HEK293 (cell line): ENCODE measurements around the gene MAP3K20.

ENCODE experiments used
- CTCF ChIA-PET: fragments of 350-600 bp; formaldehyde crosslinking; extraction: SDS; loops from one replicate; lab custom pipeline; 2021; ENCODE audit warnings: antibody characterized with exemption; lab: Yijun Ruan, JAX
- POLR2A ChIA-PET: fragments of 300-600 bp; formaldehyde crosslinking; extraction: SDS; loops from one replicate; lab custom pipeline; 2020; ENCODE audit warnings: antibody characterized with exemption, inconsistent platforms; lab: Yijun Ruan, JAX
- H3K27ac ChIP-seq: fragments of 200-500 bp; sonication (Bioruptor generic); 2 replicates; pipeline ENCODE4 v1.5.1; 2014; ENCODE audit warnings: low read depth, low read length, control low read depth, inconsistent platforms; ENCODE audit errors: extremely low read depth
- H3K36me3 ChIP-seq, 2 experiments: fragments of 200-500 bp in 1 of 2; sonication (Bioruptor generic) in 1 of 2; 1 replicate in 1 of 2; 2 replicates in 1 of 2; pipeline ENCODE4 v1.5.1; 2014 to 2017; ENCODE audit warnings: inconsistent platforms in 2 of 2, low read length in 2 of 2; ENCODE audit not compliant: control insufficient read depth in 2 of 2, insufficient read depth in 1 of 2
- H3K4me1 ChIP-seq: fragments of 200-500 bp; sonication (Bioruptor generic); 2 replicates; pipeline ENCODE4 v1.5.1; 2014; ENCODE audit warnings: mild to moderate bottlenecking, low read length, inconsistent platforms; ENCODE audit not compliant: control insufficient read depth, insufficient read depth
- H3K4me3 ChIP-seq: 2 replicates; pipeline ENCODE4 v1.5.1; 2011; ENCODE audit warnings: low read depth, mild to moderate bottlenecking, control low read depth, low read length, moderate library complexity
- H3K9me3 ChIP-seq: fragments of 200-500 bp; sonication (Bioruptor generic); 2 replicates; pipeline ENCODE4 v1.5.1; 2014; ENCODE audit warnings: low read depth, low read length, inconsistent platforms; ENCODE audit not compliant: control insufficient read depth, insufficient read depth
- FEZF1 ChIP-seq: fragments of 450-650 bp; formaldehyde crosslinking; IDR thresholded peaks from 2 replicates; pipeline ENCODE4 v1.5.1; 2016; ENCODE audit warnings: missing biosample characterization, missing genetic modification characterization
- SCRT2 ChIP-seq: fragments of 450-650 bp; formaldehyde crosslinking; IDR thresholded peaks from 2 replicates; pipeline ENCODE4 v1.5.1; 2016; ENCODE audit warnings: missing biosample characterization, missing genetic modification characterization
- ZBTB17 ChIP-seq: fragments of 450-650 bp; formaldehyde crosslinking; IDR thresholded peaks from 2 replicates; pipeline ENCODE4 v1.5.1; 2016; ENCODE audit warnings: missing biosample characterization, missing genetic modification characterization
- ZNF114 ChIP-seq: fragments of 450-650 bp; formaldehyde crosslinking; IDR thresholded peaks from 2 replicates; pipeline ENCODE4 v1.5.0; 2017; ENCODE audit warnings: missing biosample characterization, missing genetic modification characterization
- ZNF121 ChIP-seq: fragments of 450-650 bp; formaldehyde crosslinking; IDR thresholded peaks from 2 replicates; pipeline ENCODE4 v1.5.1; 2016; ENCODE audit warnings: missing biosample characterization, missing genetic modification characterization
- ZNF155 ChIP-seq: fragments of 450-650 bp; formaldehyde crosslinking; IDR thresholded peaks from 2 replicates; pipeline ENCODE4 v1.5.1; 2016; ENCODE audit warnings: missing biosample characterization, missing genetic modification characterization
- ZNF350 ChIP-seq: fragments of 450-650 bp; formaldehyde crosslinking; IDR thresholded peaks from 2 replicates; pipeline ENCODE4 v1.5.0; 2017; ENCODE audit warnings: missing biosample characterization, mild to moderate bottlenecking, missing genetic modification characterization
- ZNF404 ChIP-seq: fragments of 450-650 bp; formaldehyde crosslinking; IDR thresholded peaks from 2 replicates; pipeline ENCODE4 v1.5.1; 2017; ENCODE audit warnings: missing biosample characterization, missing genetic modification characterization
- ZNF561 ChIP-seq: fragments of 450-650 bp; IDR thresholded peaks from 2 replicates; pipeline ENCODE4 v1.5.1; 2018; ENCODE audit warnings: missing biosample characterization, missing genetic modification characterization, borderline replicate concordance
- ZNF571 ChIP-seq: fragments of 450-650 bp; formaldehyde crosslinking; IDR thresholded peaks from 2 replicates; pipeline ENCODE4 v1.5.0; 2017; ENCODE audit warnings: missing biosample characterization, missing genetic modification characterization
- ZNF623 ChIP-seq: fragments of 450-650 bp; formaldehyde crosslinking; IDR thresholded peaks from 2 replicates; pipeline ENCODE4 v1.5.1; 2016; ENCODE audit warnings: missing biosample characterization, missing genetic modification characterization
- ZNF658 ChIP-seq: fragments of 450-650 bp; formaldehyde crosslinking; IDR thresholded peaks from 2 replicates; pipeline ENCODE4; 2016; ENCODE audit warnings: missing biosample characterization, missing genetic modification characterization
- ZNF660 ChIP-seq: fragments of 450-650 bp; IDR thresholded peaks from 2 replicates; pipeline ENCODE4 v1.5.1; 2018; ENCODE audit warnings: missing biosample characterization, mild to moderate bottlenecking, missing genetic modification characterization
- ZNF843 ChIP-seq: fragments of 450-650 bp; formaldehyde crosslinking; IDR thresholded peaks from 2 replicates; pipeline ENCODE4 v1.5.1; 2016; ENCODE audit warnings: missing biosample characterization, missing genetic modification characterization
- ZSCAN16 ChIP-seq: fragments of 450-650 bp; formaldehyde crosslinking; IDR thresholded peaks from 2 replicates; pipeline ENCODE4 v1.5.1; 2016; ENCODE audit warnings: missing biosample characterization, missing genetic modification characterization
- TF ChIP-seq, protein P1 (sequence below): fragments of 450-650 bp; formaldehyde crosslinking; IDR thresholded peaks from 2 replicates; pipeline ENCODE4 v1.5.1; 2016; ENCODE audit warnings: missing biosample characterization, missing genetic modification characterization
- TF ChIP-seq, protein P2 (sequence below): fragments of 450-650 bp; formaldehyde crosslinking; IDR thresholded peaks from 2 replicates; pipeline ENCODE4 v1.5.1; 2017; ENCODE audit warnings: missing biosample characterization, missing genetic modification characterization
- TF ChIP-seq, protein P3 (sequence below): fragments of 450-650 bp; formaldehyde crosslinking; IDR thresholded peaks from 2 replicates; pipeline ENCODE4 v1.5.1; 2016; ENCODE audit warnings: missing biosample characterization, missing genetic modification characterization, borderline replicate concordance

Gene MAP3K20

GRCh38 chr2:173028141-173028540 lies 47.5 kb upstream of the MAP3K20 start:
- no peak overlapping the region for H3K4me3 ChIP-seq
- H3K9me3 ChIP-seq: no peaks in the 10 kb centered on the region
- 0 out of 2 replicates have a peak, but pooled peaks cover 3% of the 10 kb centered on the region for H3K4me1 ChIP-seq
- TF ChIP-seq ZNF114 (no peak), ZNF571 (tag by site-specific recombination) (no peak), ZNF843 (tag by site-specific recombination) (no peak), ZNF623 (tag by site-specific recombination) (no peak), ZNF155 (no peak), ZNF404 (tag by site-specific recombination) (no peak), FEZF1 (tag by site-specific recombination) (no peak), ZNF561 (no peak)
- TF ChIP-seq, protein P1, sequence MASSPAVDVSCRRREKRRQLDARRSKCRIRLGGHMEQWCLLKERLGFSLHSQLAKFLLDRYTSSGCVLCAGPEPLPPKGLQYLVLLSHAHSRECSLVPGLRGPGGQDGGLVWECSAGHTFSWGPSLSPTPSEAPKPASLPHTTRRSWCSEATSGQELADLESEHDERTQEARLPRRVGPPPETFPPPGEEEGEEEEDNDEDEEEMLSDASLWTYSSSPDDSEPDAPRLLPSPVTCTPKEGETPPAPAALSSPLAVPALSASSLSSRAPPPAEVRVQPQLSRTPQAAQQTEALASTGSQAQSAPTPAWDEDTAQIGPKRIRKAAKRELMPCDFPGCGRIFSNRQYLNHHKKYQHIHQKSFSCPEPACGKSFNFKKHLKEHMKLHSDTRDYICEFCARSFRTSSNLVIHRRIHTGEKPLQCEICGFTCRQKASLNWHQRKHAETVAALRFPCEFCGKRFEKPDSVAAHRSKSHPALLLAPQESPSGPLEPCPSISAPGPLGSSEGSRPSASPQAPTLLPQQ (tag by site-specific recombination): no peak
- TF ChIP-seq, all 188 proteins: peak for 0
- Histone ChIP-seq H3K36me3 (no peaks in the 10 kb centered on the region), H3K27ac (no peak overlapping the region)
- POLR2A ChIA-PET: no interaction called here
- CTCF ChIA-PET: interaction anchor here (0.6 to 7.2 kb wide), 34 partner anchors 9 to 1416 kb away, joined by 3 to 255 read pairs (median 5); no protein-coding TSS in a partner anchor

- ChIA-PET CTCF (interaction anchor here (0.6 to 7.2 kb wide), 25 partner anchors 8 to 1416 kb away, joined by 3 to 255 read pairs (median 8); no protein-coding TSS in a partner anchor), POLR2A (no interaction called here)
- Histone ChIP-seq H3K36me3 (no peaks in the 10 kb centered on the region), H3K9me3 (no peaks in the 10 kb centered on the region), H3K27ac (no peak overlapping the region), H3K4me3 (no peak overlapping the region), H3K4me1 (0 out of 2 replicates have a peak, but pooled peaks cover 3% of the 10 kb centered on the region)
- no peak for TF ChIP-seq ZSCAN16 (tag by site-specific recombination)
- TF ChIP-seq ZBTB17: no peak
- no peak for TF ChIP-seq ZNF121 (tag by site-specific recombination)
- TF ChIP-seq ZNF660 (tag by site-specific recombination): no peak
These were observed 47.0 kb upstream of the MAP3K20 start for GRCh38 chr2:173028671-173029070.

DNA sequence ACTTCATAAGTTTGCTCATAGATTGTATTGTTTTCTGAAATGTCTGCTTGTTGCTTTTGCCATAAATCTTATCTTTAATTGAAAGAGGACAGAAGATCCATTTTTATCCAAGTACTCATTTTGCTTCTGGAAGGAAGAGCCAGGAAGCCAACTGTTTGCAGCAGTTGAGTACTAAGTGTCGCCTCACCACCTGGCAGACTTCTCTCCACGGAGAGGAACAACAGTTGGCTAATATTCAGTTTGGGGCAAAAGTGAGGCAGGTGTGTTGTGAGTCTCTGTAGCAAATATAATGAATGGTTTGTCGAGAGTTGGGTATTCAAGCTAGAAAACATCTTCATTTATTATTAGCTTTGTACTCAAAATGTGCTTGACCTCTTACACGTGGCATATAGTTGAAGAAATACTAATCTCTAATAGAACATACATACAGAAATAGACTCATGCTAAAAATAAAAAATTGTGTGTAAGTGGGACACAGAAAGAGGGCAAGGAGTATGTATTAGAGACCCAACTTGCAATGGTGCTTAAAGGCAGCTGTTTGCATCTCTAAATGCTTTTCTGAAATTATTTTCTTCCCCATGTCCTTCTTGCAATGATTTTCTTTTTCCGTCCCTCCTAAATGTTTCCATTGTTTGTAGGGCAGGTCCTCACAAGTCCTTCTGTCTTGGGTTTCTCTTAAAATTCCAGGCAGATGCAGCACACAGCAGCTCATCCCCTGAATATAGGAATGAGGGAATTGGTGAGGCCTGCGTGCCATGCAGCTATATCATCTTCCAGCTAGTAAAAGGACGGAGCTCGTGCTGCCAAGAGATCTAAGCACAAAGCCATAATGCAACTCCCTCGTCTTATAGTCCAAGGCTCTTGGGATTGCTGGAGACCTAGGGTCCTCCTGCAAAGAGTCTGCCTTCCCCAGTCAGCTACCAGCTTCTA lies 44.8 kb upstream of the MAP3K20 start:
- H3K4me3 ChIP-seq: no peak overlapping the region
- no peaks in the 10 kb centered on the region for H3K9me3 ChIP-seq
- H3K4me1 ChIP-seq: 0 out of 2 replicates have a peak, but pooled peaks cover 3% of the 10 kb centered on the region
- TF ChIP-seq ZNF350 (no peak), ZNF658 (tag by site-specific recombination) (no peak), SCRT2 (tag by site-specific recombination) (peak; percentile 42; the same call in 1 of the 2 replicates), ZNF404 (tag by site-specific recombination) (no peak), ZNF623 (tag by site-specific recombination) (no peak)
- TF ChIP-seq, protein P2, sequence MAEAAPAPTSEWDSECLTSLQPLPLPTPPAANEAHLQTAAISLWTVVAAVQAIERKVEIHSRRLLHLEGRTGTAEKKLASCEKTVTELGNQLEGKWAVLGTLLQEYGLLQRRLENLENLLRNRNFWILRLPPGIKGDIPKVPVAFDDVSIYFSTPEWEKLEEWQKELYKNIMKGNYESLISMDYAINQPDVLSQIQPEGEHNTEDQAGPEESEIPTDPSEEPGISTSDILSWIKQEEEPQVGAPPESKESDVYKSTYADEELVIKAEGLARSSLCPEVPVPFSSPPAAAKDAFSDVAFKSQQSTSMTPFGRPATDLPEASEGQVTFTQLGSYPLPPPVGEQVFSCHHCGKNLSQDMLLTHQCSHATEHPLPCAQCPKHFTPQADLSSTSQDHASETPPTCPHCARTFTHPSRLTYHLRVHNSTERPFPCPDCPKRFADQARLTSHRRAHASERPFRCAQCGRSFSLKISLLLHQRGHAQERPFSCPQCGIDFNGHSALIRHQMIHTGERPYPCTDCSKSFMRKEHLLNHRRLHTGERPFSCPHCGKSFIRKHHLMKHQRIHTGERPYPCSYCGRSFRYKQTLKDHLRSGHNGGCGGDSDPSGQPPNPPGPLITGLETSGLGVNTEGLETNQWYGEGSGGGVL: no peak
- TF ChIP-seq, protein P3, sequence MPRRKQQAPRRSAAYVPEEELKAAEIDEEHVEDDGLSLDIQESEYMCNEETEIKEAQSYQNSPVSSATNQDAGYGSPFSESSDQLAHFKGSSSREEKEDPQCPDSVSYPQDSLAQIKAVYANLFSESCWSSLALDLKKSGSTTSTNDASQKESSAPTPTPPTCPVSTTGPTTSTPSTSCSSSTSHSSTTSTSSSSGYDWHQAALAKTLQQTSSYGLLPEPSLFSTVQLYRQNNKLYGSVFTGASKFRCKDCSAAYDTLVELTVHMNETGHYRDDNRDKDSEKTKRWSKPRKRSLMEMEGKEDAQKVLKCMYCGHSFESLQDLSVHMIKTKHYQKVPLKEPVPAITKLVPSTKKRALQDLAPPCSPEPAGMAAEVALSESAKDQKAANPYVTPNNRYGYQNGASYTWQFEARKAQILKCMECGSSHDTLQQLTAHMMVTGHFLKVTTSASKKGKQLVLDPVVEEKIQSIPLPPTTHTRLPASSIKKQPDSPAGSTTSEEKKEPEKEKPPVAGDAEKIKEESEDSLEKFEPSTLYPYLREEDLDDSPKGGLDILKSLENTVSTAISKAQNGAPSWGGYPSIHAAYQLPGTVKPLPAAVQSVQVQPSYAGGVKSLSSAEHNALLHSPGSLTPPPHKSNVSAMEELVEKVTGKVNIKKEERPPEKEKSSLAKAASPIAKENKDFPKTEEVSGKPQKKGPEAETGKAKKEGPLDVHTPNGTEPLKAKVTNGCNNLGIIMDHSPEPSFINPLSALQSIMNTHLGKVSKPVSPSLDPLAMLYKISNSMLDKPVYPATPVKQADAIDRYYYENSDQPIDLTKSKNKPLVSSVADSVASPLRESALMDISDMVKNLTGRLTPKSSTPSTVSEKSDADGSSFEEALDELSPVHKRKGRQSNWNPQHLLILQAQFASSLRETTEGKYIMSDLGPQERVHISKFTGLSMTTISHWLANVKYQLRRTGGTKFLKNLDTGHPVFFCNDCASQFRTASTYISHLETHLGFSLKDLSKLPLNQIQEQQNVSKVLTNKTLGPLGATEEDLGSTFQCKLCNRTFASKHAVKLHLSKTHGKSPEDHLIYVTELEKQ (tag by site-specific recombination): no peak
- H3K27ac ChIP-seq: no peak overlapping the region
- POLR2A ChIA-PET: no interaction called here
- CTCF ChIA-PET: interaction anchor here (0.6 to 7.2 kb wide), 4 partner anchors 20 to 223 kb away, joined by 3 to 255 read pairs (median 3); no protein-coding TSS in a partner anchor
- no peaks in the 10 kb centered on the region for H3K36me3 ChIP-seq
